HG03565 (cell line): ENCODE measurements around the gene MAB21L1.

ENCODE experiments used
- ATAC-seq: cut with Tn5 transposase; IDR thresholded peaks from one replicate; pipeline ENCODE4 v1.9.1; 2021; ENCODE audit warnings: mild to moderate bottlenecking, moderate library complexity; ENCODE audit not compliant: unreplicated experiment

The MAB21L1 gene

GRCh38 chr13:35475960-35476943 is at the start of gene MAB21L1:
MAB21L1 (minus strand) TSS chr13:35476689; CDS start chr13:35476138, 551 bp downstream.
- no peak for ATAC-seq

- ATAC-seq = no peak
Observed at GRCh38 chr13:35524171-35524570, 47.7 kb upstream of the MAB21L1 start.

GRCh38 chr13:35518337-35518946 is 42.0 kb upstream of the MAB21L1 start:
- ATAC-seq = no peak

- no peak for ATAC-seq
Observed at GRCh38 chr13:35514801-35515502, 38.5 kb upstream of the MAB21L1 start.

- ATAC-seq = no peak
Observed at GRCh38 chr13:35514061-35514477, 37.6 kb upstream of the MAB21L1 start.

- ATAC-seq = no peak
Observed at GRCh38 chr13:35512271-35512920, 35.9 kb upstream of the MAB21L1 start.

- ATAC-seq = no peak
Observed at GRCh38 chr13:35502456-35502855, 26.0 kb upstream of the MAB21L1 start.

- no peak for ATAC-seq
Observed at GRCh38 chr13:35501661-35502235, 25.3 kb upstream of the MAB21L1 start.

- no peak for ATAC-seq
Observed at GRCh38 chr13:35500144-35500543, 23.7 kb upstream of the MAB21L1 start.

GRCh38 chr13:35499676-35500075 is 23.2 kb upstream of the MAB21L1 start:
- ATAC-seq = no peak

- ATAC-seq = no peak
Observed at GRCh38 chr13:35499196-35499662, 22.7 kb upstream of the MAB21L1 start.

- no peak for ATAC-seq
Observed at GRCh38 chr13:35498231-35498630, 21.7 kb upstream of the MAB21L1 start.

GRCh38 chr13:35496761-35497386 is 20.4 kb upstream of the MAB21L1 start:
- no peak for ATAC-seq

- no peak for ATAC-seq
Observed at GRCh38 chr13:35496006-35496405, 19.5 kb upstream of the MAB21L1 start.

GRCh38 chr13:35489050-35489449 is 12.6 kb upstream of the MAB21L1 start:
- ATAC-seq = no peak

- ATAC-seq = no peak
Observed at GRCh38 chr13:35485424-35485823, 8.9 kb upstream of the MAB21L1 start.

- no peak for ATAC-seq
Observed at GRCh38 chr13:35484384-35484783, 7.9 kb upstream of the MAB21L1 start.

- no peak for ATAC-seq
Observed at GRCh38 chr13:35483761-35484160, 7.3 kb upstream of the MAB21L1 start.

GRCh38 chr13:35482527-35482926 is 6.0 kb upstream of the MAB21L1 start:
- no peak for ATAC-seq

GRCh38 chr13:35481777-35482176 is 5.3 kb upstream of the MAB21L1 start:
- no peak for ATAC-seq
